HCT116 (cell line): Measurements from ENCODE around the gene AWAT1. TPM values are rescaled to one million over a fixed set of nuclear protein-coding genes. Genes with fewer than 3 reads are reported as not detected.
A peak's percentile ranks its signal among the peaks of the same experiment; 100 is the strongest.

Experiments
- ATAC-seq: fragments of 200-7000 bp; cut with Tn5 transposase; 2 replicates; pipeline ENCODE4 v1.9.1; 2020; ENCODE audit warnings: mild to moderate bottlenecking, moderate library complexity
- BruUV-seq: library from RNA; stranded (reverse); fragments of 400-500 nt; replicated peaks from 2 replicates; lab custom pipeline; 2021; lab: Mats Ljungman, UMichigan
- CTCF ChIA-PET: fragments of 300-600 bp; sonication (Branson Sonifier 250); formaldehyde crosslinking; loops from one replicate; lab custom pipeline; 2021; ENCODE audit warnings: antibody characterized with exemption; lab: Charles Lee
- POLR2A ChIA-PET: fragments of 300-600, 350-600 bp; sonication (Branson Sonifier 250); formaldehyde crosslinking; loops from one replicate; lab custom pipeline; 2021; ENCODE audit warnings: antibody characterized with exemption; lab: Charles Lee
- RAD21 ChIA-PET, 2 experiments: fragments of 300-600 bp; sonication (Branson Sonifier 250); formaldehyde crosslinking; loops; one replicate each; lab custom pipeline; 2023; ENCODE audit warnings: low total read pairs in 2 of 2; ENCODE audit not compliant: uncharacterized antibody in 2 of 2, unreplicated experiment in 2 of 2, low non-redundant PET in 1 of 2; lab: Charles Lee
- DNase-seq: peaks from one replicate; pipeline ENCODE4 v3.0.0-alpha.2; 2010; ENCODE audit warnings: low read depth, low spot score
- H2AFZ ChIP-seq: fragments of 200-600 bp; shearing (Covaris generic), sonication (generic); 2 replicates; pipeline ENCODE4 v1.6.1; 2017; ENCODE audit warnings: low read depth, mixed run types, mixed read lengths, antibody characterized with exemption, low read length; ENCODE audit not compliant: poor library complexity, severe bottlenecking
- H3K27ac ChIP-seq: 2 replicates; pipeline ENCODE4 v1.5.1; 2012; ENCODE audit warnings: low read depth, low read length
- H3K27me3 ChIP-seq: fragments of 200-600 bp; sonication (generic); 2 replicates; pipeline ENCODE4 v1.6.1; 2016; ENCODE audit warnings: mixed run types, low read length, mixed read lengths; ENCODE audit not compliant: insufficient read depth
- H3K36me3 ChIP-seq, 2 experiments: fragments of 200-500 bp in 1 of 2; fragments of 200-600 bp in 1 of 2; sonication (Bioruptor generic) in 1 of 2; sonication (generic) in 1 of 2; 2 replicates each; pipeline versions ENCODE4 v1.5.1 to v1.6.1; 2014 to 2016; ENCODE audit warnings: low read length in 2 of 2, inconsistent platforms in 1 of 2, mixed read lengths in 1 of 2, mixed run types in 1 of 2; ENCODE audit not compliant: insufficient read depth in 2 of 2, control insufficient read depth in 1 of 2
- H3K4me1 ChIP-seq, 2 experiments: fragments of 200-600 bp in 1 of 2; sonication (generic) in 1 of 2; 2 replicates each; pipeline versions ENCODE4 v1.5.1 to v1.6.1; 2012 to 2017; ENCODE audit warnings: low read length in 2 of 2, inconsistent platforms in 1 of 2, mild to moderate bottlenecking in 1 of 2, mixed read lengths in 1 of 2, mixed run types in 1 of 2, moderate library complexity in 1 of 2; ENCODE audit not compliant: insufficient read depth in 2 of 2, control insufficient read depth in 1 of 2
- H3K4me2 ChIP-seq: fragments of 200-600 bp; sonication (generic); 2 replicates; pipeline ENCODE4 v1.6.1; 2017; ENCODE audit warnings: mixed run types, low read length, mixed read lengths
- H3K4me3 ChIP-seq, 2 experiments: fragments of 200-600 bp in 1 of 2; sonication (generic) in 1 of 2; replicated peaks in 1 of 2; 2 replicates each; pipeline ENCODE4 v1.5.1; 2011 to 2016; ENCODE audit warnings: low read length in 2 of 2, control low read depth in 1 of 2, low read depth in 1 of 2, mild to moderate bottlenecking in 1 of 2, mixed read lengths in 1 of 2, mixed run types in 1 of 2
- H3K79me2 ChIP-seq: fragments of 200-600 bp; sonication (generic); 2 replicates; pipeline ENCODE4 v1.6.1; 2017; ENCODE audit warnings: mild to moderate bottlenecking, mixed run types, low read length, moderate library complexity, mixed read lengths; ENCODE audit not compliant: insufficient read depth
- H3K9ac ChIP-seq: fragments of 200-600 bp; sonication (generic); 2 replicates; pipeline ENCODE4 v1.6.1; 2016; ENCODE audit warnings: low read length, mixed read lengths
- H3K9me2 ChIP-seq: fragments of 200-600 bp; sonication (generic), shearing (Covaris generic); 2 replicates; pipeline ENCODE4 v1.6.1; 2017; ENCODE audit warnings: mixed run types, mild to moderate bottlenecking, moderate library complexity; ENCODE audit not compliant: insufficient read depth
- H3K9me3 ChIP-seq, 2 experiments: fragments of 200-500 bp in 1 of 2; fragments of 200-600 bp in 1 of 2; sonication (Bioruptor generic) in 1 of 2; sonication (generic) in 1 of 2; 2 replicates each; pipeline ENCODE4 v1.6.1; 2014 to 2017; ENCODE audit warnings: low read length in 2 of 2, mixed read lengths in 2 of 2, inconsistent platforms in 1 of 2, low read depth in 1 of 2, mild to moderate bottlenecking in 1 of 2, mixed run types in 1 of 2, moderate library complexity in 1 of 2; ENCODE audit not compliant: control insufficient read depth in 1 of 2, insufficient read depth in 1 of 2
- H4K20me1 ChIP-seq: fragments of 200-600 bp; sonication (generic), shearing (Covaris generic); 2 replicates; pipeline ENCODE4 v1.6.1; 2017; ENCODE audit warnings: mixed run types, mild to moderate bottlenecking, moderate library complexity; ENCODE audit not compliant: insufficient read depth
- CBX3 ChIP-seq: IDR thresholded peaks from 2 replicates; pipeline ENCODE4 v1.6.1; 2012; ENCODE audit warnings: low read depth
- CEBPB ChIP-seq: IDR thresholded peaks from 2 replicates; pipeline ENCODE4 v1.6.1; 2012; ENCODE audit warnings: low read depth
- EGR1 ChIP-seq: IDR thresholded peaks from 2 replicates; pipeline ENCODE4 v1.6.1; 2012; ENCODE audit warnings: low read depth
- ELF1 ChIP-seq: IDR thresholded peaks from 2 replicates; pipeline ENCODE4 v1.6.1; 2012; ENCODE audit warnings: low read depth, borderline replicate concordance
- EZH2 ChIP-seq: fragments of 200-600 bp; sonication (generic); IDR thresholded peaks from 2 replicates; pipeline ENCODE4 v1.6.1; 2017; ENCODE audit warnings: antibody characterized with exemption, mixed run types
- EZH2phosphoT487 ChIP-seq: fragments of 200-600 bp; IDR thresholded peaks from 2 replicates; pipeline ENCODE4 v1.6.1; 2018; ENCODE audit warnings: antibody characterized with exemption, borderline replicate concordance
- FOSL1 ChIP-seq: IDR thresholded peaks from 2 replicates; pipeline ENCODE4 v1.6.1; 2012; ENCODE audit warnings: low read depth
- JUND ChIP-seq: IDR thresholded peaks from 2 replicates; pipeline ENCODE4 v1.6.1; 2012
- MAX ChIP-seq: IDR thresholded peaks from 2 replicates; pipeline ENCODE4 v1.6.1; 2012
- POLR2A ChIP-seq: IDR thresholded peaks from 2 replicates; pipeline ENCODE4 v1.7.0; 2011; ENCODE audit warnings: borderline replicate concordance; ENCODE audit not compliant: insufficient read depth, insufficient read length; ENCODE audit errors: extremely low read depth
- POLR2AphosphoS5 ChIP-seq: IDR thresholded peaks from 2 replicates; pipeline ENCODE4 v1.6.1; 2011; ENCODE audit warnings: mild to moderate bottlenecking, low read depth, low read length, moderate library complexity
- RAD21 ChIP-seq: IDR thresholded peaks from 2 replicates; pipeline ENCODE4 v1.6.1; 2012; ENCODE audit warnings: low read depth, mild to moderate bottlenecking
- REST ChIP-seq: IDR thresholded peaks from 2 replicates; pipeline ENCODE4 v1.6.1; 2012; ENCODE audit warnings: low read depth
- SIN3A ChIP-seq: IDR thresholded peaks from 2 replicates; pipeline ENCODE4 v1.6.1; 2012; ENCODE audit warnings: low read depth
- SP1 ChIP-seq: IDR thresholded peaks from 2 replicates; pipeline ENCODE4 v1.6.1; 2012; ENCODE audit warnings: low read depth
- YY1 ChIP-seq: IDR thresholded peaks from 2 replicates; pipeline ENCODE4 v1.6.1; 2011; ENCODE audit warnings: low read length, low read depth, moderate library complexity, mild to moderate bottlenecking; ENCODE audit not compliant: insufficient replicate concordance; ENCODE audit errors: extremely low read depth
- ZFX ChIP-seq: fragments of 450-650 bp; IDR thresholded peaks from 2 replicates; pipeline ENCODE4 v1.6.1; 2017
- ZNF274 ChIP-seq: fragments of 200-500 bp; sonication (Bioruptor generic); IDR thresholded peaks from 2 replicates; pipeline ENCODE4 v1.6.1; 2014; ENCODE audit warnings: mild to moderate bottlenecking, low read depth, low read length, inconsistent platforms
- intact Hi-C: fragments of 100-400 bp; cut with micrococcal nuclease; formaldehyde crosslinking; loops from 2 replicates; pipeline ENCODE4 v1.10.0; 2022
- total RNA-seq: library from RNA; stranded (reverse); gene quantifications from one replicate; pipeline ENCODE4 v1.2.1, GENCODE V29; 2021; ENCODE audit not compliant: unreplicated experiment
- TF ChIP-seq, protein P1 (sequence below): IDR thresholded peaks from 2 replicates; pipeline ENCODE4 v1.6.1; 2012
- TF ChIP-seq, protein P2 (sequence below): IDR thresholded peaks from 2 replicates; pipeline ENCODE4 v1.6.1; 2011; ENCODE audit warnings: mild to moderate bottlenecking, low read length, moderate library complexity; ENCODE audit not compliant: insufficient replicate concordance; ENCODE audit errors: extremely low read depth

The AWAT1 gene
- total RNA-seq, 1 experiment from 2014 or later, result not detected

DNA sequence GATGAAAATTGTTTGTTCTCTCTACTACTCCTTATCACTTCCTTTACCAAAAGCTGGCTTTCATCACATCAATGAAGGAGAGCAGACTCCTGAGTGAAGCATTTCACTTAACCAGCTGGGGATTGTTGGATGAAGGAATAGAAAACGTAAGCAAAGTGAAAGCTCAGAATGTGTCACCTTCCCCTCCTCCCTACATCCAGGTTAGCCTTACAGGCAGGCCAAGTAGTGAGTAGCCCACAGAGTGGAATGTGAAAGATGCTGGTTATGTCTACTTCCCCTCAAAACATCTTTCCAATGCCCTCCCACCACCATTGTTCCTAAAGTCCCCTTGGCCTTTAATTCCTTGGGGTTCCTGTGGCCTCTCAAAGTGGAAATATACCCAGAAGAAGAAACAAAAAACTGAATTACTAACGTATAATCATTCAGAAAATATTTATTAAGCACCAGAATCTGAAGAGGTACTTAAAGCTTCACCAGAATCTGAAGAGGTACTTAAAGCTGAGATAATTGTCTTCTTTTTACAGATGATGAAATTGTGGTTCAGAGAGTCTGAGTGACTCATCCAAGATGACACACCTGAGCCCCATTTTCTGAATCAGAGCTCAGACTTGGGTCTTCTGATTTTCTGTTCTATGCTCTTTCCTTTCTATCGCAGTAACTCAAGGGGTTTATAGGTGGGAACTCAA, 19.1 kb downstream of the AWAT1 start:
- ChIA-PET CTCF (interaction anchor here (1.4 kb wide), 1 partner anchor 9 kb away, joined by 6 read pairs; no protein-coding TSS in a partner anchor), RAD21 (no interaction called here), POLR2A (interaction anchor here (1.0 kb wide), 1 partner anchor 9 kb away, joined by 3 read pairs; no protein-coding TSS in a partner anchor)
- Histone ChIP-seq H4K20me1 (no peaks in the 10 kb centered on the region), H3K9me3 (no peaks in the 10 kb centered on the region), H3K4me1 (peaks cover 16 to 46% of the 10 kb centered on the region in 2 experiments), H3K9me2 (no peaks in the 10 kb centered on the region), H3K27ac (peak overlapping the region; percentile 71), H3K27me3 (no peaks in the 10 kb centered on the region), H3K9ac (peak overlapping the region; percentile 17; the same call in 1 of the 2 replicates), H2AFZ (peak overlapping the region; percentile 33), H3K4me3 (peak overlapping the region in 1 of 2 experiments; percentile 13; a peak in 1 of 4 replicates), H3K79me2 (no peaks in the 10 kb centered on the region), H3K4me2 (peak overlapping the region; percentile 66), H3K36me3 (no peaks in the 10 kb centered on the region)
- DNase-seq, result peak; percentile 39
- peak; percentile 51 for ATAC-seq
- intact Hi-C loops, result no loop called here
- no TSS peak for BruUV-seq
- no peak for TF ChIP-seq REST
- TF ChIP-seq MAX, result no peak
- no peak for TF ChIP-seq EZH2phosphoT487
- TF ChIP-seq SIN3A, result no peak
- TF ChIP-seq EZH2, result no peak
- TF ChIP-seq EGR1, result no peak
- no peak for TF ChIP-seq ZFX
- TF ChIP-seq SP1, result peak; percentile 41; the same call in 1 of the 2 replicates
- TF ChIP-seq CBX3, result no peak
- no peak for TF ChIP-seq POLR2AphosphoS5
- peak; percentile 73 for TF ChIP-seq JUND
- no peak for TF ChIP-seq ELF1
- TF ChIP-seq, protein P1, sequence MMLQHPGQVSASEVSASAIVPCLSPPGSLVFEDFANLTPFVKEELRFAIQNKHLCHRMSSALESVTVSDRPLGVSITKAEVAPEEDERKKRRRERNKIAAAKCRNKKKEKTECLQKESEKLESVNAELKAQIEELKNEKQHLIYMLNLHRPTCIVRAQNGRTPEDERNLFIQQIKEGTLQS, result peak; percentile 25; the same call in 1 of the 2 replicates
- no peak for TF ChIP-seq YY1
- TF ChIP-seq RAD21, result no peak
- peak; percentile 70 for TF ChIP-seq CEBPB
- TF ChIP-seq, protein P2, sequence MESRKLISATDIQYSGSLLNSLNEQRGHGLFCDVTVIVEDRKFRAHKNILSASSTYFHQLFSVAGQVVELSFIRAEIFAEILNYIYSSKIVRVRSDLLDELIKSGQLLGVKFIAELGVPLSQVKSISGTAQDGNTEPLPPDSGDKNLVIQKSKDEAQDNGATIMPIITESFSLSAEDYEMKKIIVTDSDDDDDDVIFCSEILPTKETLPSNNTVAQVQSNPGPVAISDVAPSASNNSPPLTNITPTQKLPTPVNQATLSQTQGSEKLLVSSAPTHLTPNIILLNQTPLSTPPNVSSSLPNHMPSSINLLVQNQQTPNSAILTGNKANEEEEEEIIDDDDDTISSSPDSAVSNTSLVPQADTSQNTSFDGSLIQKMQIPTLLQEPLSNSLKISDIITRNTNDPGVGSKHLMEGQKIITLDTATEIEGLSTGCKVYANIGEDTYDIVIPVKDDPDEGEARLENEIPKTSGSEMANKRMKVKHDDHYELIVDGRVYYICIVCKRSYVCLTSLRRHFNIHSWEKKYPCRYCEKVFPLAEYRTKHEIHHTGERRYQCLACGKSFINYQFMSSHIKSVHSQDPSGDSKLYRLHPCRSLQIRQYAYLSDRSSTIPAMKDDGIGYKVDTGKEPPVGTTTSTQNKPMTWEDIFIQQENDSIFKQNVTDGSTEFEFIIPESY, result no peak
- peak; percentile 81 for TF ChIP-seq FOSL1
- no peak for TF ChIP-seq POLR2A
- no peak for TF ChIP-seq ZNF274
